AG08396 (cell line): ENCODE results near the gene C20orf96.
"Not testable (repeated sequence)": the region's sequence is repeated elsewhere in the genome, so short reads cannot be mapped to it uniquely, and the experiment has no call there.

Experiments used
- DNase-seq: peaks from one replicate; pipeline ENCODE4 v3.0.0; 2012; ENCODE audit warnings: low spot score, mixed read lengths

The C20orf96 gene

DNA sequence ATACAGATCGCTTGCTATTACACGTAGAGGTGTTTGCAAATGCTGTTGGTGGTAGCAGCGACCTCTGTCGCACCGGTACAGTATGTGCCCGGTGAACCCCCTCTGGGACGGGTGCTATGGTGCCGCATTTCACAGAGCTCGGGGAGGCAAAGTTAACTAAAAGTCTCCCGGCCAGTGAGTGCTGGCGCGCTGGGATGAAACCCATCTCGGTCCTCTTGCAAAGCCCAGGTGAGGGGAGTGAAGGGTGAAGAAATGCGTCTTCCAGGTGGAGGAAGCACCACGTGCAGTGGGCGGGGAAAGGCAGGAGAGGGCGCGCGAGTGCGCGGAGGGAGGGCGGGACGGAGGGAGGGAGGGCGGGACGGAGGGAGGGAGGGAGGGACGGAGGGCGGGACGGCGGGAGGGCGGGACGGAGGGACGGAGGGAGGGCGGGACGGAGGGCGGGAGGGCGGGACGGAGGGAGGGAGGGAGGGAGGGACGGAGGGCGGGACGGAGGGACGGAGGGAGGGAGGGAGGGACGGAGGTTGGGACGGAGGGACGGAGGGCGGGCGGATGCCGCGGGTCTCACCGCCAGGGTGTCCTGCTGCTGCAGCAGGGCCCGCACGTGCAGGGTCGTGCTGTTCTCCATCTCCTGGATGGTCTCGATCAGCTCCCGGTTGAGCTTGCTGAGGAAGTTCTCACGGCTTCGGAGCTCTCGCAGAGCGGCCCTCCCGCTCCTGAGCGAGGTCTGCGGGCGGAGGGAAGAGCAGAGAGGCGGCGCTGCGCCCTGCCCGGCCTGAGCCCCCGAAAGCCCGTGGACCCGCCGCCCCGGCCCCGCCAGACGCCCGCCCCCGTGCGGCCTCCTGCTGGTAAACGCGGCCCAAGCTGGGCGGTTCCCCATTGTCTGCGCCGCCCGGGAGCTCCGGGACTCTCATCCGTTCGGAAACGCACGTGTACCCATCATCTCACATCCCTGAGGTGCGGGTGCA lies 11.7 kb downstream of the C20orf96 start:
- DNase-seq = no peak

DNA sequence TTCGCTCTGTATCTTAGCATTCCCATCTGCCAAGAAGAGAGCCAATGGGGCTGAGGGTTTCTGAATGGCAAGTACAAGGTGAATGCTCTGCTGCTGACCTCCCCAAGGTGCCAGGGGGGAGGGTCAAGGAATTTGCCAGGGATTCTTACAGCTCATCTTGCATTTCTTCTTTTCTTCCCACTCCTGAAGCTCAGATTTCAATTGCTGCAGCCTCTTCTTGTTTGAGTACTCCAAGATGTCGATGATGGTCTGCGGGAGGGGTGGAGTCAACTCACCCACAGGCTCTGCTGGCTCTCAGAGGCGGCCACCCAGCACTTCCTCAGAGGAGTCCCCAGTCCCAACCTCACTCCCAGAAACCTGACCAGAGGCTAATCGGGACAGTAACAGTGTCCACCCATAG lies 12.4 kb downstream of the C20orf96 start:
- no peak for DNase-seq

DNA sequence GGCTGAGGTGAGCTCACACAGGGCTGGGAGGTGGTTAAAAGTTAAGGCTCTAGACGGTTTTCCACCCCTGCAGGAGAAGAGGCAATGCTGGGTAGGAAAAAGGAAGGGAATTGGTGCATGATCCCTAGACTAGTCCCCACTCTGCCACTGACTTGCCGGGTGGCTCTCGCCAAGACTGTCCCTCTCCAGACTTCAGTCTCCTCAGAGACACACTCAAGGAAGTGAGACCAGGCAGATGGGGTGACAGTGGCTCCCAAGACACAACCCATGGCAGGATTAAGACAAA lies 13.1 kb downstream of the C20orf96 start:
- no peak for DNase-seq

DNA sequence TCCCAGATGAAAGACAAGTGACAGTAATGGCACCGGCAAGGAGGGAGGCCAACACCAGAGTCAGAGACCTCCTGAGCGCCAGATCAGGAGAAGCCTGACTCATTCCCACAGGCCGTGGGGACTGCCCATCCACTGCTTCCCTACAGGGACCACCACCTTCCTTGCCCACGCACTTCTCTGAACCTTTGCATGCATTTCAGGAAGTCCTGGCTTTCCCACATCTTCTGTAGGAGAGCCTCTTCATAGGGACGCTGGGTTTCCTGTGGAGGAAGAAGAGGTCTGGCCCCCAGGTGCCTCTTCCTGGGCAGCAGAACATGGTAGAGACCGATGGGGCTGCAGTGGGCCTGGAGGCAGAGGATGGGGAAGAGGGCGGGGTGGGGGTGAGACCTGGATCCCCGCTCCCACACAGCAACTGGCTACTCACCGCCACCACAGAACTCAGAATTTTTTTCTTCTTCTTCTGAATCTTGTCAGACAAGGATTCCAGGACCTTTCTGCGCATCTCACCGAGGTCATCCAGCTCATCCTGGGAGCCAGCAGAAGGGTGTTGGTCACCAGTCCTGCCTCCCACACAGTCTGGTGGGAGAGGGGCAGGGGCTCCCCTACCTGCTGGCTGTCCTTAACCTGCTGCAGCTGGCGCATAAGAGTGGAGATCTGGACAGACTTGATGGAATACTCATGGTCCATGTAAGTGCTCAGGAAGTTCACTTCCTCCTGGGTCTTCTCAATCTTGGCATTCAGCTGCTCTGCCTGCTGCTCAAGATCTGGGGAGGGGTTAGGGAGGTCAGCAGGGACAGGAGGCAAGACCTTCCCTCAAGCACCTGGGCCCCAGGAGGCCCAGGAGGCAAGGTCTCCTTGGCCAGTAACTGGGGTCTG lies 13.7 kb downstream of the C20orf96 start:
- DNase-seq = no peak

- DNase-seq = no peak
These were observed 14.8 kb downstream of the C20orf96 start for GRCh38 chr20:275791-276190.

GRCh38 chr20:273884-274283 lies 16.7 kb downstream of the C20orf96 start:
- DNase-seq = no peak

GRCh38 chr20:272718-273117 lies 17.8 kb downstream of the C20orf96 start:
- no peak for DNase-seq

DNA sequence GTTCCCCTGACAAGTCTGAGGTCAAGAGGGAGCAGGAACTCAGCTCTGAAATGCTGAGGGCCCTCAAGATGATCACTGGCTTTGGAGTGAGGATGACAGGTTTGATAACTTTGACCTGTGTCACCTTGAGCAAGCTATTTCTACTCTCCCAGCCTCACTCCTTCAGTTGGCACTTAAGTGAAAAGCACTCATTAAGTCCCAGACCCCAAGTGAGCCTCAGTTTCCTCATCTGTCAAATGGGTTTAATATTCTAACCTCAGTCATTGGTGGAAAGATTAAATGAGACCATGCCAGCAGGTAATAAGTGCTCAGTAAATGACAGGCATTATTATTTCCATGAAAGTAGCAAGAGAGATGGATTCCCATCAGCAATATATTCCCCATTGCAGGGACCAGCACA lies 19.0 kb downstream of the C20orf96 start:
- no peak for DNase-seq

DNA sequence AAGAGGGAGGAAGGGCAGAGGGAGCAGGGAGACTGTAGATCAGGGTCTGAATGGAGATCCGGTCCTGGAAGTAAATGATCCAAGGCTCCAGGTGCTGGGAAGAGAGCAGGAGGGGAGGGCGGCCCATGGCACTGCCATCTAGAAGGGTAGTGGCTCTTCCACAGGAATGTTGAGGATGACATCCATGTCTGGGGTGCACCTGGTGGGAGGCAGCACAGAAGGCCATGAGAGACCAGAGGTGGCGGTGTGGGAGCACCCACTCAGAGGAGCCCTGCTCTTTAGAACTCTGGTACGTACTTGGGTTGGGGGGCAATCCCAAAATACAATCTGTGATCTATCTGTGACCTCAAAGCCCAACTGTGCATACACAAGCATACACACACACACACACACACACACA lies 19.5 kb downstream of the C20orf96 start:
- DNase-seq = no peak

DNA sequence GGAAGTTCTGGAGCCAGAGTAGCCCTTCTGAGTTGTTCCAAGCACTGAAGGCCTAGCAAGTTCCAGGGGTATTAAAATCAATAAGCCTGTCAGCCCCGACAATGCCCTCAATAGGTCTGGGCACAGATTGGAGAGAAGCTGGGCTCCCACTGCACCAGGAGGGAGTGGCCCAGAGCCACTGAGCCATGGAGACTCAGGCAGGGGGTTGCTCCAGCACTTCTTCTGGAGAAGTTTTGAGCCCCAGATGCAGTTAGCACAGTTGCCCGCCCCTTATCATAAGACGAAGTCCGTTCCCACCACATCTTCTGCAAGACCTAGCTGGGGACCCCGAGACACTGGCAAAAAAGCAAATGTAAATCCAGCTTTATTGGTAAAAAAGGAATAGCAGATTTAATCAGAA lies 20.0 kb downstream of the C20orf96 start:
- no peak for DNase-seq

DNA sequence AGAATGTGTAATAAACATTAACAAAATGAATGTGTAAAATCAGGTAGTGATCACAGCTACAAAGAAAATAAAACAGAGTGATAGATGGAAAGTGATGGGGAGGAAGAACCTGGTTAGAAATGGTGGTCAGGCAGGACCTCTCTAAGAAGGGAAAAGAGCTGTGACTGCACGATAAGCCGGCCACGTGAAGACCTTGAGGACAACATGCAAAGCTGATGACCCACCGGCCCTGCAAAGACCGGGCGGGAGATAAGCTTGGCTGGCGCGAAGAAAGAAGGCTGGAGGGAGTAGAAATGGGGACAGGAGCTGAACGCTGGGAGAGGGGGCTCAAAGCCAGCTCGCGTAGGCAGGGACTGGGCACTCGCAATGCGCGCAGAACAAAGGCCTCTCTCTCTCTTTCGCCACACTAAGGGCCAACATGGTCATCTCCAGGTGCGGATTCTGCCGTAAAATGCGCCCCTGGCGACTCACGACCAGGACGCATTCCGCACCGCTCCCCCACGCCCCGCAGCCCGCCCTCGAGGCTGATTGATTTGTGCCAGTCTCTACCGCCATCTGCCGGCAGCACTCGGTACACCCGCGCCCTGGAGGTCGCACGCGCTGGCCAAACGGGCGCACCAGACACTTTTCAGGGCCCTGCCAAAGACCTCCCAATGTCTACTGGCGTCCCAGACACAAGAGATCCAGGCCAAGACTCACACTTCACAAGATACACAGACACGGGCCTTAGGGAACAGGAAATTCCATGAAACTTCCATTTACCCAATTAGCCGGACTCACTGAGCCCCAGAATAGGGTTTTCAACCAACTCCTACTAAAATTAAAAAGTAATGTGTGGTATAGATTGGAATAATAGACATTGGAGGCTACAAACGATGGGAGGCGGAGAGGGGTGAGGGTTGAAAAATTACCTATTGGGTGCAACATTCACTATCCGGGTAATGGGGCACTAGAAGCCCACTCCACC lies 23.7 kb downstream of the C20orf96 start:
- DNase-seq = peak; percentile 91

- DNase-seq = no peak
These were observed 26.8 kb downstream of the C20orf96 start for GRCh38 chr20:263701-264100.

DNA sequence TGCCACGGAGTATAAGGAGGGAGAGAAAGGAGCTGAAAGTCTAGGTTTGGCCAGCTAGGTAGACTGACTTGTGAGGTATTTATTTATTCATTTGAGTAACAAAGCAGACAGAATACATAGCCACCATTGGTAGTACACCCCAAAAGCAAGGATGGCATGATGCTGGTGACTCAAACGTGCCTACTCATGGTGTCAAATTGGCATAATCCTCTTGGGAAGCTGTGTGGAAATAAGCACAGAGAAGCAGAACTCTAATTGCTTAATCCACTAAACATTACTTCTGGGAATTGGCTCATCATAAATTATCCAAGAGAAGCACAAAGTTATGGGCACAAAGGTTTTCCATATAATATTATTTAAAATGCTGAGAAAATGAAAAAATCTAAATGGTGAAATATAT lies 30.6 kb downstream of the C20orf96 start:
- DNase-seq = no peak

DNA sequence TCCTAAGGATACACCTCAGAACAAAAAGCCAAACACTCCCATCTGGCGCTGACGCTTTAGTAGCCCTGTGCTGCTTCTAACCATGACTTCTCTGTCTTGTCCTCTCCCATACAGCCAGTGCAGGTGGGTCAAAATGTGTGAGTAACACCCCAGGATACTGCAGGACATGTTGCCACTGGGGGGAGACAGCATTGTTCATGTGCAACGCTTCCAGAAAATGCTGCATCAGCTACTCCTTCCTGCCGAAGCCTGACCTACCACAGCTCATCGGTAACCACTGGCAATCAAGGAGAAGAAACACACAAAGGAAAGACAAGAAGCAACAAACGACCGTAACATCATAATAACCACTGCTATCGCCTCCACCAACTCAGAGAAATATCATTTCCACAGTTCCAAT lies 31.6 kb downstream of the C20orf96 start:
- DNase-seq = peak; percentile 33

- no peak for DNase-seq
These were observed 32.2 kb downstream of the C20orf96 start for GRCh38 chr20:258269-258858.

DNA sequence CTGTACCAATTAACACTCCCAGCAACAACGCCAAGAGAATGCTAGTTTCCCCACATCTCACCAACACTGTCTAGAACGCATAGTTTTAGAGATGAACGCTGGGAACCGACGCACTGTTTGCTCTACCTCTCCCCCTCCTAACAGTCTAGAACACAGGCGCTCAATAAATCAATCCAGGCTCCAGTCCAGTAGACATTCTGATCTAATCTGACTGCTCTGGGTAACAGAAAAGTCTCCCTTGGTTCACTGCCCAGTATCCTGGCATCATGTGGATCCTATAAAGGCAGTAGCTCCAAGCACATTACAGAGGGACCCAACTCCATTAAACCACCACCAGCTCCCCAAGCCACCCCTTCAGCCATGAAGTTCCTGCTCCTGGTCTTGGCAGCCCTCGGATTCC lies 33.1 kb downstream of the C20orf96 start, which contains the start of gene DEFB132:
TSS of gene DEFB132 (plus strand) at position 306 of the 400 bp plus-strand sequence. CDS start at position 361, 55 bp downstream.
- DNase-seq = no peak

DNA sequence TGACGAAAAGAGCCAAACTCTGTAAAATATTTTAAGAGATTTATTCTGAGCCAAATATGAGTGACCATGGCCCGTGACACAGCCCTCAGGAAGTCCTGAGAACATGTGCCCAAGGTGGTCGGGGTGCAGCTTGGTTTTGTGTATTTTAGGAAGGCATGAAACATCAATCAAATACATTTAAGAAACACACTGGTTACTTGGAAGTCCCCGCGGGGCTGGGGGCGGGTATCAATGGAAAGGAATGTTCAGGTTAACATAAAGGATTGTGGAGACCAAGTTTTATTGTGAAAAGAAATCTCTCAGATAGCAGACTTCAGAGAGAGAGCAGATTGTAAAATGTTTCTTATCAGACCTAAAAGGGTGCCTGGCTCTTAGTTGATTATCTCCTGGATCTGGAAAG lies 37.1 kb downstream of the C20orf96 start:
- not testable (repeated sequence) for DNase-seq

GRCh38 chr20:252801-253200 lies 37.7 kb downstream of the C20orf96 start:
- DNase-seq = no peak

GRCh38 chr20:251354-251753 lies 39.2 kb downstream of the C20orf96 start:
- DNase-seq = no peak

DNA sequence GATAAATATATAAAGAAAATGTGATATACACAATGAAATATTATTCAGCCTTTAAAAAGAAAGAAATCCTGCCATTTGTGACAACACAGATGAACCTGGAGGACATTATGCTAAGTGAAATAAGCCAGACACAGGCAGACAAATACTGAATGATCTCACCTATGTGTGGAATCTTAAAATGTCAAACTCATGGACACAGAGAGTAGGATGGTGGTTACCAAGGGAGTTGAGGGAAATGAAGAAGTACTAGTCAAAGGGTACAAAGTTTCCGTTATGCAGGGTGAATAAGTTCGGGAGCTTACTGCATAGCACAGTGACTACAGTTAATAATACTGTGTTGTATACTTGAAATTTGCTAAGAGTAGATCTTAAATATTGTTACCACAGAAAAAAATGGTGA lies 47.6 kb downstream of the C20orf96 start:
- DNase-seq = no peak

GRCh38 chr20:237929-238328 lies 52.6 kb downstream of the C20orf96 start:
- no peak for DNase-seq
